Raji (cell line): Measurements from ENCODE around the gene TIMM29.

Experiments used
- POLR2A ChIP-seq: IDR thresholded peaks from 2 replicates; pipeline ENCODE4 v1.6.1; 2011; ENCODE audit warnings: low read depth, low read length, control low read depth; ENCODE audit not compliant: insufficient read depth

The TIMM29 gene

GRCh38 chr19:10896851-10897526, 31.6 kb upstream of the TIMM29 start:
- TF ChIP-seq POLR2A: no peak

- no peak for TF ChIP-seq POLR2A
Measured at GRCh38 chr19:10898633-10899032, 30.0 kb upstream of the TIMM29 start.

- no peak for TF ChIP-seq POLR2A
Measured at GRCh38 chr19:10899151-10899653, 29.4 kb upstream of the TIMM29 start.

DNA sequence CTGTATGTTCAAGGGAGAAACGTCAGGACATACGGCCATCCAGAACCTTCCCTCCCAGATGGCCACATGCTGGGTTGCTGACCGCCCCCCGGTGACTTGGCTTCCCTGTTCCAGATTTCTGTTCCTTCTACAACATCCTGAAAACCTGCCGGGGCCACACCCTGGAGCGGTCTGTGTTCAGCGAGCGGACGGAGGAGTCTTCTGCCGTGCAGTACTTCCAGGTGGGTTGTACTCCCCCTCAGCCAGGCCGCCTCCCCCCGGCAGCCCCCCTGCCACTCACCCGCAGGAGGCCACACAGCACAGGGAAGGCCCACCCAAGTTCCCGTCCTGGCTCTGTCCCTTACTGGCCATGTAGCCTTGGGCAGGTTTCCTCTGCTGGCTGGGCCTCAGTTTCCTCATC, 20.7 kb upstream of the TIMM29 start:
- no peak for TF ChIP-seq POLR2A

- TF ChIP-seq POLR2A: no peak
Measured at GRCh38 chr19:10908380-10908960, 20.1 kb upstream of the TIMM29 start.

DNA sequence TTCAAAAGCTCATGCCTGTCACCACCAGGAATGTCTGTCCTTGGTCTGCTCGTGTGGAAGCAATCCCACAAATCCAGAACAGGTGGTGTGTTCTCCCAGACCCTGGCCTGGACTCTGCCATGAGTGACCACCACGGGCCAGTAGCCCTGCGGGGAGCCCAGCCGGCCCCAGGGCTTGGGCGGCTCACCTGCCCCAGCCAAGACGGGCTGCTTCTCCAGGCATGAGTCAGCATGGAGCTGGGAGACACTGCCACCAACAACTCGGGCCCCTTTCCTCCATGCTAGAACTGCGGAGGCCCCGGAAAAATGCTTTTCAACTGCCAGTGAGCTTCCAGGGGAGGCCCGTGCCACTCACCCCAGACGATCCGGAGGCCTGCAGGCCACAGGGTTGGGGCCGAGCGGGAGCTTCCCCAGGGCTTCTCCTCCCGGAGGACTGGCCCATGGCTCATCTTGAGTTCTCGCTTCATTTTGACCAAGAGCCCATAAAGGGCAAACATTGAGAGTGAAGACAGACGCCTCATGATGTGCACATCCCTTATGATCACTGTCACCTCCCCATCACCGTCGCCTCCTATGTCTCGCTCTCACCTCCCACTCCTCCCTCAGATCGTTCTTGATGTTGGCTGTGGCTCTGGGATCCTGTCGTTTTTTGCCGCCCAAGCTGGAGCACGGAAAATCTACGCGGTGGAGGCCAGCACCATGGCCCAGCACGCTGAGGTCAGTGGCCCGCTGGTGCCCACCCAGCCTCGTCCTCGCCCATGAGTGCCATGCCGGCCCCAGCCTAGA, 16.8 kb upstream of the TIMM29 start:
- no peak for TF ChIP-seq POLR2A

GRCh38 chr19:10912619-10913018, 16.0 kb upstream of the TIMM29 start:
- TF ChIP-seq POLR2A: no peak

DNA sequence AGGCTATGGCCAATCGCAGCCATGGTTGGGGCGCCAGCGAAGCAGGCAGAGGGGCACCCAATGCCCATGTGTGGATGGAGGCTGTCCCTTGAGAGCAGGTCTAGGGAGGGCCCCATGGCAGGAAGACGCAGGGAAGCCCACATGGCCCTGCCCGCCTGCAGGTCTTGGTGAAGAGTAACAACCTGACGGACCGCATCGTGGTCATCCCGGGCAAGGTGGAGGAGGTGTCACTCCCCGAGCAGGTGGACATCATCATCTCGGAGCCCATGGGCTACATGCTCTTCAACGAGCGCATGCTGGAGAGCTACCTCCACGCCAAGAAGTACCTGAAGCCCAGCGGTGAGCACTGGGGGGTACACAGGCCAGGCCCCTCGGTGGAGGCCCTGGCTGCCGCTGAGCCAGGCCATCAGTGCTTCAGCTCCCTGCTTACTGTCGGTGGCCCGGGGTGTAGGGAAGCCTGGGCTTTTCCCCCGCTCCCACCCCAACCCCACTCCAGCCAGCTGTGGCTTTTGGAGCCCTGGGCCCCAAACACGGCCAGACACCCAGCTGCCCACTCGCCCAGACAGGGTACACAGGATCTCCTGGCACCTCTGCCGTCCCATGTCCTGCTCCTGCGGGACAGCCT, 14.8 kb upstream of the TIMM29 start:
- TF ChIP-seq POLR2A: no peak

- TF ChIP-seq POLR2A: no peak
Measured at GRCh38 chr19:10915130-10916091, 13.2 kb upstream of the TIMM29 start.

- no peak for TF ChIP-seq POLR2A
Measured at GRCh38 chr19:10916602-10917001, 12.0 kb upstream of the TIMM29 start.

DNA sequence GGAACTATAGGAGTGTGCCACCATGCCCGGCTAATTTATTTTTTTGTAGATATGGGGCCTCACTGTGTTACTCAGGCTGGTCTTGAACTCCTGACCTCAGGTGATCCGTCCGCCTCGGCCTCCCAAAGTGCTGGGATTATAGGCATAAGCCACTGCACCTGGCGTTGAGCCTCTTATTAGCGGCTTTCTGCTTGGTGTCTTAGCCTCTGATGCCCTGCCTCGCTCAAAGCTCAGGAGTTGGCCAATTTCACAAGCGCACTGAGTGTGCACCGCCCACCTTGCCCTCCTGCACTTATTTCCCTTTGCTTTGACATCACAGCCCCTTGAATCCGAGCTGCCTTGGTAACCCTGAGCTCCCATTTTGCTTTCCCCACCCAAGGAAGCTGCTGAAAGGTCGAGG, 10.3 kb upstream of the TIMM29 start:
- TF ChIP-seq POLR2A: no peak

DNA sequence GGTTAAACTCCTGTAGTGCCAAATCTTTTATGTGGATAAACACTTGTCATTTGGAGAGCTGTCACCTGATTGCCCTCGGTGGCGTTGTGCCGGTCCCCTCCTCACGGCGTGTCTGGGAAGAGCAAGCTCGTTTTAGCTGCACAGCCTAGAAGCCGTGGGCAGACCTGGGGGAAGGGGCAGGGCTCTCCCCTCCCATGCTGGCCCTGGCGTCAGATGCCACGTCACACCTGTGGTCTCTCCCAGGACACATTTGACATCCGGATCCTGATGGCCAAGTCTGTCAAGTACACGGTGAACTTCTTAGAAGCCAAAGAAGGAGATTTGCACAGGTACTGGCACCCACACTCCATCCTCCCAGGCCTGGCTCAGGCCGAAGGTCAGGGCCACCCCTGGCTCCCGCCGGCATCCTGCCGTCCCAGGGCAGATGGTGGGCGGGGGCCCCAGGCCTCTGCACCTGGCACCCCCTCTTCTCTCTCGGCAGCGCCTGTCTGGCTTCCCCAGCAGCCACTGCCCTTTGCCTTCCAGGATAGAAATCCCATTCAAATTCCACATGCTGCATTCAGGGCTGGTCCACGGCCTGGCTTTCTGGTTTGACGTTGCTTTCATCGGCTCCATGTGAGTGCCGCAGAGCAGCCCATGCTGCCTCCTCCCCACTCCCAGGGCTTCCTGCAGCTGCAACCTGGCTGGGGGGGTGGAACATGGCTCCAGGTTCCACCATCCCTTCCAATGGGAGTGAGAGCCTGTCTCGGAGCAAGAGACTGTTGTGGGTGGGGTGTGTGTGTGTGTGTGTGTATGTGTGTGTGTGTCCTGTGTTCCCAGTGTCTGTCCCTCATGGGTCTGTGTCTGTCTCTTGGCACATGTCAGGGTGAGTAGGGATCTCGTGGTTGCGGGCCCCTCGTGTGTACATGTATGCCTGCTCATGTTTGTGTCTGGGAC, 9.0 kb upstream of the TIMM29 start:
- TF ChIP-seq POLR2A: no peak

DNA sequence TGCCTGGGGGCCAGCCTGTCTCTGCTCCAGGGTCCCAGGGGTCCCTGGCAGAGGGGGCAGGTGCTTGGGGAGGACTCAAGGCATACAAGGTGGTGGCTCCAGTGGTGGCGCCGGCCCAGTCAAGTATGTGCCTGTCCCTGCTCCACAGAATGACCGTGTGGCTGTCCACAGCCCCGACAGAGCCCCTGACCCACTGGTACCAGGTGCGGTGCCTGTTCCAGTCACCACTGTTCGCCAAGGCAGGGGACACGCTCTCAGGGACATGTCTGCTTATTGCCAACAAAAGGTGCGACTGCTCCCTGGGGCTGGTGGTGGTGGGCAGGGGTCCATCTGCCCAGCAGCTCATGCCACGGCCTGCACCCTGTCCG, 8.3 kb upstream of the TIMM29 start:
- TF ChIP-seq POLR2A: no peak
